Measurements from ENCODE around the gene GCSAM.

GCSAM gene

GRCh38 chr3:112124907-112125607, 8.0 kb downstream of the GCSAM start:
- Histone ChIP-seq H3K4me3 (no peak overlapping the region), H3K27me3 (no peaks in the 10 kb centered on the region), H3K4me1 (peaks cover 0 to 4% (median 0%) of the 10 kb centered on the region in 4 donors), H3K9me3 (no peaks in the 10 kb centered on the region), H3K27ac (no peak overlapping the region), H3K36me3 (no peaks in the 10 kb centered on the region)
- TF ChIP-seq CTCF (IDR thresholded peaks at IDR 0.05), result no peak
- no peak for DNase-seq
- intact Hi-C loops (cut with DNase I; ENCODE audit: low total_unique reads), result no loop called here

GRCh38 chr3:112123548-112123947, 9.5 kb downstream of the GCSAM start:
- TF ChIP-seq CTCF (IDR thresholded peaks at IDR 0.05), result no peak
- DNase-seq, result no peak
- intact Hi-C loops (cut with DNase I; ENCODE audit: low total_unique reads), result no loop called here
- Histone ChIP-seq H3K4me1 (peaks cover 0 to 4% (median 0%) of the 10 kb centered on the region in 4 donors), H3K27me3 (no peaks in the 10 kb centered on the region), H3K36me3 (no peaks in the 10 kb centered on the region), H3K9me3 (no peaks in the 10 kb centered on the region), H3K4me3 (no peak overlapping the region), H3K27ac (no peak overlapping the region)

DNA sequence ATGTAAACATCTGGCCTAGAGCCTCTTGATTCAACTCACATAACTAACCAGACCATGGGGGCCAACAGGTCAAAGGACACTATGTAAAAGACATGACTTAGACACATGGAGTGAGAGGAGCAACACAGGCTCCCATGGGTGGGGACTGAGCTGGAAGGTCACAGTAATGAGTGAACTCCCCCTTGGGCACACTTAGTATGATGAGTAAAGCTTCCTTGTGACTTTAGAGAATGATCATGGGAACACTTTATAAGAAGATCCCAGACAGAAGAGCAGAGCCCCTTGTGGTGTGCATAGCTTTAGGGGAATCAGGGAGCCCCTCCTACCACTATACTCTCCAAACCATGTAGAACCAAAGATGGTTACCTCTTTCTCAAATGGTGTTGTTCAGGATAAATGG, 10.2 kb downstream of the GCSAM start:
- TF ChIP-seq CTCF (IDR thresholded peaks at IDR 0.05), result no peak
- intact Hi-C loops (cut with DNase I; ENCODE audit: low total_unique reads), result no loop called here
- H3K27ac ChIP-seq, result no peak overlapping the region

DNA sequence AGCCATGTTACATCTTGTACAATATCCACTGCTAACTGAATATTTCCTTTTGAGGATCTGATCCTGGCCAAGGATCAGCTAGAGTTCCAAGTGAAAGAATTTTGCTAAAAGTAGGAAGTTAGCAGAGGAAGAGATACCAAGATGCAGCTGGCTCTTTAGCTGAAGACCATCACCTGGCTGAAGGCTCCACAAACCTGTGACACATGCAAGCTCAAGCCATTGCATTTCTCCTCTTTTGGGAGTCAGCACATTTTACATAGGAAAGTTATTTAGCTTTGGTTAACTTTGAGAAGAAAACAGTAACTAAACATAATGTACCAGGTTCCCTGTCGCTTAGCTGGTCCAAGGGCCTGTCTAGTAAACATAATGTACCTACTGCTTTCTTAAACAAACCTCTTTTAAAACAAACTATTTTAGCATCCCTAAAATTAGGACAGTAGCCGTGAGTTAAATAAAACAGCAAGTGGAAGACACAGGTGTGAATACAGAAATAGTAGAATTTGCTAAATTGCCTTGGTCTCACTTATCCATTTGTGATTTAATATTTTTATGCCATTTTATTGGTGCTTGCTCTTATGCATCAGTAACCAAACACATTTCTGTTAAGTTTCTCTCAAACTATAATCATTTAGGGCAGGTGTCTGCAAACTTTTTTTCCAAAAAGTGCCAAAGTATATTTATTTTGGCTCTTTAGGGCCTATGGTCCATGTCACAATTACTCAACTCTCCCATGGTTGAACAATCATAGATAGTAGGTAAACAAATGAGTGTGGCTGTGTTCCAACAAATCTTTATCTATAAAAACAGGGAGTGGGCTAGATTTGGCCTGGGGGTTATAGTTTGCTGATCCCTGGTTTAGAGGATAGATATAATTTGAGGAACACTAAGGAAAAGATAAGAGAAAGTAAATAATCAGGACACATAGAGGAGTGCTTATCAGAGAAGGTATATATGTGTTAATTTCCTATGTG, 11.2 kb downstream of the GCSAM start:
- TF ChIP-seq CTCF (IDR thresholded peaks at IDR 0.05), result no peak
- Histone ChIP-seq H3K4me1 (peaks cover 0 to 4% (median 0%) of the 10 kb centered on the region in 4 donors), H3K36me3 (no peaks in the 10 kb centered on the region), H3K4me3 (no peak overlapping the region), H3K27me3 (no peaks in the 10 kb centered on the region), H3K9me3 (no peaks in the 10 kb centered on the region), H3K27ac (no peak overlapping the region)
- no peak for DNase-seq
- intact Hi-C loops (cut with DNase I; ENCODE audit: low total_unique reads), result no loop called here

More for the DNA sequence above, 10.2 kb downstream of the GCSAM start:
- Histone ChIP-seq H3K4me1 (peaks cover 0 to 4% (median 0%) of the 10 kb centered on the region in 4 donors), H3K36me3 (no peaks in the 10 kb centered on the region), H3K27me3 (no peaks in the 10 kb centered on the region), H3K9me3 (no peaks in the 10 kb centered on the region), H3K4me3 (no peak overlapping the region)
- no peak for DNase-seq

DNA sequence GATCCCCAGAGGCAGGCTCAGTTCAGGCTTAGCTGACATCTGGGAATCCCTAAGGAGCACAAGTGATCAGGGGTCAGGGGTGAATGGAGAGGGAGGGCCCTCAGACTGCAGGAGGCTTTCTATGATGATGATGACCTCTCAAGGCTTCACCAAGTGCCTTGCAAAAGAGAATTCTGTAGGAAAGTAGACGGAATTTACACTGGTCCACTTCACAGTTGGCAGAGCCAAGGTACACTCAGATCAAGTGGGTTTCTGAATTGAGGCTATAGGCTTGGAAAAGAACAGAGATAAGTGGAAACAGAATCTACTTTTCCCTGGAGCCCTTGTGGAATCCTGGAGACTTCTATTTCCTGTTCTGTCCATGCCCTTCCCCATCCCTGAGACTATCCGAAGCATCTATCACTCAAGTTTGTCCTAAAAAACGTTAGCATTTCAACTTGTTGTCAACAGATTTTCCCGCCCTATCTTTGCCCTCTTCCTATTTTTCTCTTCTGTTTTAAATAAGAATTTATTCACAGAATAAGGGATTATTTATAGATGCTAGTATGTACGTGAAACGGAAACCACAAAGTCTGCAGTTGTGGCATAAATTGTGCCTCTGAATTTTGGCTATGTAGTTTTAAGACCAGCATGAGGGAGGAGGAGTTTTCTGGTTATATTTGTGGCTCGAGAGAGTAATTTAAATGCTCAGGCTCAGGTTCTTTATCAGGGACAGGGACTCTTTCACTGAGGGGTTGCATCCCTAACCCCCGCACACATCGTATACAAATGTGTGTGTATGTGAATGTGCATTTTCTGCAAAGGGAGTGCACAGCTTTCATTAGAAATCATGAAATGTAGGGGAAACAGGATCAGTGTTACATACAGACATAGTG, 12.8 kb downstream of the GCSAM start:
- Histone ChIP-seq H3K27me3 (no peaks in the 10 kb centered on the region), H3K4me3 (no peak overlapping the region), H3K36me3 (no peaks in the 10 kb centered on the region), H3K4me1 (no peaks in the 10 kb centered on the region), H3K9me3 (no peaks in the 10 kb centered on the region), H3K27ac (no peak overlapping the region)
- intact Hi-C loops (cut with DNase I; ENCODE audit: low total_unique reads), result no loop called here
- TF ChIP-seq CTCF (IDR thresholded peaks at IDR 0.05), result no peak
- DNase-seq, result no peak

All from tibial artery (tissue), 4 donors.